Ishikawa (cell line): ENCODE results near the gene TCF20.

Source experiments
- CEBPB ChIP-seq: IDR thresholded peaks from 2 replicates; pipeline ENCODE4 v1.6.1; 2012
- CREB1 ChIP-seq: IDR thresholded peaks from 2 replicates; pipeline ENCODE4 v1.6.1; 2012; ENCODE audit warnings: low read depth
- EGR1 ChIP-seq: IDR thresholded peaks from 2 replicates; pipeline ENCODE4 v1.6.1; 2012
- EP300 ChIP-seq: IDR thresholded peaks from 2 replicates; pipeline ENCODE4 v1.6.1; 2012; ENCODE audit warnings: borderline replicate concordance
- FOXM1 ChIP-seq: IDR thresholded peaks from 2 replicates; pipeline ENCODE4 v1.6.1; 2012; ENCODE audit warnings: low read depth, borderline replicate concordance
- MAX ChIP-seq: IDR thresholded peaks from 2 replicates; pipeline ENCODE4 v1.6.1; 2012
- NFIC ChIP-seq: IDR thresholded peaks from 2 replicates; pipeline ENCODE4 v1.6.1; 2012
- RAD21 ChIP-seq: IDR thresholded peaks from 2 replicates; pipeline ENCODE4 v1.6.1; 2012; ENCODE audit warnings: low read depth
- REST ChIP-seq: IDR thresholded peaks from 2 replicates; pipeline ENCODE4 v1.6.1; 2012; ENCODE audit warnings: low read depth, mild to moderate bottlenecking
- TAF1 ChIP-seq: IDR thresholded peaks from 2 replicates; pipeline ENCODE4 v1.6.1; 2012; ENCODE audit warnings: low read depth, mild to moderate bottlenecking
- TCF12 ChIP-seq: IDR thresholded peaks from 2 replicates; pipeline ENCODE4 v1.6.1; 2012; ENCODE audit warnings: low read depth
- TEAD4 ChIP-seq: IDR thresholded peaks from 2 replicates; pipeline ENCODE4 v1.6.1; 2012
- YY1 ChIP-seq: IDR thresholded peaks from 2 replicates; pipeline ENCODE4 v1.6.1; 2012; ENCODE audit warnings: low read depth
- ZBTB7A ChIP-seq: IDR thresholded peaks from 2 replicates; pipeline ENCODE4 v1.6.1; 2012; ENCODE audit warnings: low read depth
- TF ChIP-seq, protein P1 (sequence below): IDR thresholded peaks from 2 replicates; pipeline ENCODE4 v1.6.1; 2012

Gene TCF20

GRCh38 chr22:42222140-42222539, 48.3 kb downstream of the TCF20 start:
- TF ChIP-seq NFIC = no peak
- TF ChIP-seq TEAD4 = no peak
- TF ChIP-seq TCF12 = no peak
- TF ChIP-seq MAX = no peak
- TF ChIP-seq EP300 = no peak
- TF ChIP-seq, protein P1, sequence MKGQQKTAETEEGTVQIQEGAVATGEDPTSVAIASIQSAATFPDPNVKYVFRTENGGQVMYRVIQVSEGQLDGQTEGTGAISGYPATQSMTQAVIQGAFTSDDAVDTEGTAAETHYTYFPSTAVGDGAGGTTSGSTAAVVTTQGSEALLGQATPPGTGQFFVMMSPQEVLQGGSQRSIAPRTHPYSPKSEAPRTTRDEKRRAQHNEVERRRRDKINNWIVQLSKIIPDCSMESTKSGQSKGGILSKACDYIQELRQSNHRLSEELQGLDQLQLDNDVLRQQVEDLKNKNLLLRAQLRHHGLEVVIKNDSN = no peak
- TF ChIP-seq EGR1 = no peak
- TF ChIP-seq TAF1 = no peak
- no peak for TF ChIP-seq RAD21
- TF ChIP-seq REST = no peak
- TF ChIP-seq CREB1 = no peak
- no peak for TF ChIP-seq CEBPB
- no peak for TF ChIP-seq YY1
- TF ChIP-seq ZBTB7A = no peak
- no peak for TF ChIP-seq FOXM1
